Tibial nerve (tissue), 4 donors: ENCODE data around the gene SOCS1. TPM values are rescaled to one million over a fixed set of nuclear protein-coding genes. Genes with fewer than 3 reads are reported as not detected.
"Not testable (repeated sequence)": the region's sequence is repeated elsewhere in the genome, so short reads cannot be mapped to it uniquely, and the experiment has no call there.

Source experiments
- DNase-seq, 2 donors: peaks; one replicate each; pipeline ENCODE4 v3.0.0-alpha.2; 2019; ENCODE audit warnings: low spot score in 2 of 2
- H3K27ac ChIP-seq, 4 donors: fragments of 200-600 bp; sonication (generic) in 3 of 4; one replicate each; pipeline ENCODE4 v1.5.1; 2017 to 2019; ENCODE audit warnings: mild to moderate bottlenecking in 1 of 4
- H3K27me3 ChIP-seq, 2 donors: fragments of 200-600 bp; sonication (generic) in 1 of 2; one replicate each; pipeline versions ENCODE4 v1.5.1 to v1.6.0; 2017 to 2019
- H3K36me3 ChIP-seq, 3 donors: fragments of 200-600 bp; sonication (generic); one replicate each; pipeline ENCODE4 v1.5.1; 2018 to 2019
- H3K4me1 ChIP-seq, 4 donors: fragments of 200-600 bp; sonication (generic) in 3 of 4; one replicate each; pipeline ENCODE4 v1.5.1; 2017 to 2019
- H3K4me3 ChIP-seq, 4 donors: fragments of 200-600 bp; sonication (generic) in 3 of 4; one replicate each; pipeline ENCODE4 v1.5.1; 2017 to 2019; ENCODE audit warnings: mild to moderate bottlenecking in 1 of 4, moderate library complexity in 1 of 4
- H3K9me3 ChIP-seq, 4 donors: fragments of 200-600 bp; sonication (generic) in 3 of 4; one replicate each; pipeline ENCODE4 v1.5.1; 2017 to 2019
- CTCF ChIP-seq, 5 experiments: fragments of 200-600 bp in 3 of 5; fragments of 450-650 bp in 2 of 5; sonication (generic) in 3 of 5; IDR thresholded peaks; one replicate each; pipeline ENCODE4 v1.5.1; 2016 to 2019; ENCODE audit warnings: antibody characterized with exemption in 5 of 5, mild to moderate bottlenecking in 3 of 5, moderate library complexity in 2 of 5
- EP300 ChIP-seq, 2 donors: sonication (generic); formaldehyde crosslinking; IDR thresholded peaks; one replicate each; pipeline ENCODE4 v1.6.1; 2017; ENCODE audit warnings: antibody characterized with exemption in 2 of 2, mild to moderate bottlenecking in 1 of 2
- POLR2A ChIP-seq, 2 donors: fragments of 450-650 bp; IDR thresholded peaks; one replicate each; pipeline ENCODE4 v1.6.1; 2017; ENCODE audit warnings: antibody characterized with exemption in 2 of 2, mild to moderate bottlenecking in 2 of 2, moderate library complexity in 2 of 2
- WGBS, 2 donors: methylation state at CpG; one replicate each; pipeline ENCODE4 v1.1.5; 2018; 5-methylcytosine and 5-hydroxymethylcytosine counted together
- total RNA-seq, 4 donors: library from RNA; depleted of rRNA; stranded (reverse); fragments of >200 nt; gene quantifications; one replicate each; pipeline ENCODE4 v1.1.0, GENCODE V29; 2016

The SOCS1 gene
- total RNA-seq, 4 donors from 2014 or later, result 7.4 to 29.6 (median 14.7) TPM

DNA sequence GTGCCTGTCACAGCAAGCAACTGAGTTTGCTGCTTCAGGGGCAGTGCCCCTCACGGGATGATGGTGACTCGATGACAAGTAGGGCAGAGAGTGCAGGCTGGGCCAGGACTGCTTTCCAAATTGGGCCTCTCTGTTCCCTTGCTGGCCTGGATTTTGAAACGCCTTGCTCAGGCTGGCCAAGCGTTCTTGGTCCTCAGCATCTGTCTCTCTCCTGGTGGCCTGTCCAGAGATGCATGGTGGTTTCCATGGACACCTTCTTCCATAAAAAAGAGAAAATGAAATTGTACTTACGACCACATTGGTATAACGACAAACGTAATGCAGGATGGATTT is 44.5 kb upstream of the SOCS1 start:
- no peak for TF ChIP-seq CTCF (IDR thresholded peaks at IDR 0.05)
- TF ChIP-seq POLR2A (IDR thresholded peaks at IDR 0.05), result no peak
- TF ChIP-seq EP300 (IDR thresholded peaks at IDR 0.05), result no peak
- H3K4me3 ChIP-seq, result no peak overlapping the region
- no peaks in the 10 kb centered on the region for H3K27me3 ChIP-seq
- no peaks in the 10 kb centered on the region for H3K36me3 ChIP-seq
- DNase-seq, result no peak
- H3K9me3 ChIP-seq, result no peaks in the 10 kb centered on the region
- WGBS, 2 donors, result 88 to 91% methylated on average over 6 to 7 of the region's 7 CpGs
- H3K4me1 ChIP-seq, result peaks cover 0 to 14% (median 13%) of the 10 kb centered on the region in 4 donors
- no peak overlapping the region for H3K27ac ChIP-seq

GRCh38 chr16:11299865-11300559 is 44.0 kb upstream of the SOCS1 start:
- H3K4me3 ChIP-seq, result no peak overlapping the region
- no peak overlapping the region for H3K27ac ChIP-seq
- H3K36me3 ChIP-seq, result no peaks in the 10 kb centered on the region
- H3K4me1 ChIP-seq, result peaks cover 0 to 14% (median 13%) of the 10 kb centered on the region in 4 donors
- no peaks in the 10 kb centered on the region for H3K9me3 ChIP-seq
- DNase-seq, result no peak
- WGBS, 2 donors, result 85 to 92% methylated on average over 5 to 6 of the region's 6 CpGs
- TF ChIP-seq CTCF (IDR thresholded peaks at IDR 0.05) (no peak), EP300 (IDR thresholded peaks at IDR 0.05) (no peak), POLR2A (IDR thresholded peaks at IDR 0.05) (no peak)
- no peaks in the 10 kb centered on the region for H3K27me3 ChIP-seq

- H3K4me3 ChIP-seq, H3K36me3 ChIP-seq, H3K27me3 ChIP-seq, H3K27ac ChIP-seq, DNase-seq, H3K9me3 ChIP-seq: not testable (repeated sequence)
- peaks cover 0 to 14% (median 13%) of the 10 kb centered on the region in 4 donors for H3K4me1 ChIP-seq
- WGBS, 2 donors, result 84 to 86% methylated on average over 13 of the region's 13 CpGs
Observed at GRCh38 chr16:11298950-11299547, 43.0 kb upstream of the SOCS1 start.

GRCh38 chr16:11298143-11298900 is 42.3 kb upstream of the SOCS1 start:
- H3K27me3 ChIP-seq, result no peaks in the 10 kb centered on the region
- peaks cover 0 to 14% (median 12%) of the 10 kb centered on the region in 4 donors for H3K4me1 ChIP-seq
- H3K4me3 ChIP-seq, result no peak overlapping the region
- no peaks in the 10 kb centered on the region for H3K36me3 ChIP-seq
- H3K9me3 ChIP-seq, result no peaks in the 10 kb centered on the region
- TF ChIP-seq CTCF (IDR thresholded peaks at IDR 0.05) (no peak), POLR2A (IDR thresholded peaks at IDR 0.05) (no peak), EP300 (IDR thresholded peaks at IDR 0.05) (no peak)
- 83 to 95% methylated on average over 5 of the region's 5 CpGs for WGBS, 2 donors
- DNase-seq, result no peak
- peak overlapping the region in 2 of 4 donors; percentile 6 to 64 for H3K27ac ChIP-seq

GRCh38 chr16:11297492-11298142 is 41.6 kb upstream of the SOCS1 start:
- Histone ChIP-seq H3K9me3 (no peaks in the 10 kb centered on the region), H3K4me3 (peak overlapping the region in 2 of 4 donors; percentile 9 to 31), H3K27ac (peak overlapping the region in 2 of 4 donors; percentile 5 to 64), H3K4me1 (peaks cover 0 to 14% (median 12%) of the 10 kb centered on the region in 4 donors), H3K36me3 (no peaks in the 10 kb centered on the region), H3K27me3 (no peaks in the 10 kb centered on the region)
- DNase-seq, result peak; percentile 16 to 27
- WGBS, 2 donors, result 16 to 17% methylated on average over 16 to 18 of the region's 19 CpGs
- TF ChIP-seq CTCF (IDR thresholded peaks at IDR 0.05) (peak in 2 of 5 experiments; percentile 14 to 42), EP300 (IDR thresholded peaks at IDR 0.05) (peak in 1 of 2 donors; percentile 68), POLR2A (IDR thresholded peaks at IDR 0.05) (no peak)
